Measurements from ENCODE around the gene MAN2A1.

The MAN2A1 gene

DNA sequence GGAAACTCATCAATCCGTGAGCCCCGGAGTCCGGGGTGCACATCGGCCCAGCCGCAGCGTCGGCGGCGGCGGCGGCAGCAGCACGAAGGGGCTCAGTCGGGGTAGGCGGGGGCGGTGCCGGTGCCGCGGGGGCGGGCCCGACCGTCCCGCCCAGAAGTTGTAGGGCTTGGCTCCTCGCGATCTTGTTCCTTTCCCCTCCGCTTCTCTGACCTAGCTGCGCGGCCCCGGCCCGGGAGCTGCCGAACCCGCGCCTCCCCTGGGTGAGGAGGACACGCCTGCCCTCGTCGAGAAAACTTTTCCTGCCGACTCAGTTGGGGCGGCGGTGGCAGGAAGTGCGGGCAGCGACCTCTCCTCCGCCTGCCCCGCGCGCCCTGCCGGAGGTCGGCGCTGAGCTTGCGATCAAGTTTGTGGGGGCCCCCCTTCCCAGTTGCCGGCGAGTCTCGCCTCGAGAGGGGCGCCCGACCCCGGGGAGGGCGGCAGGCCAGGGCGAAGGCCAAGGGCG lies at the start of gene MAN2A1:
Gene MAN2A1, plus strand, starts transcription at position 188 of the 502 bp plus-strand sequence. CDS start 491 bp downstream, outside the sequence.
- peak; percentile 83 for DNase-seq (ENCODE audit: low spot score)
- TF ChIP-seq, protein P1, sequence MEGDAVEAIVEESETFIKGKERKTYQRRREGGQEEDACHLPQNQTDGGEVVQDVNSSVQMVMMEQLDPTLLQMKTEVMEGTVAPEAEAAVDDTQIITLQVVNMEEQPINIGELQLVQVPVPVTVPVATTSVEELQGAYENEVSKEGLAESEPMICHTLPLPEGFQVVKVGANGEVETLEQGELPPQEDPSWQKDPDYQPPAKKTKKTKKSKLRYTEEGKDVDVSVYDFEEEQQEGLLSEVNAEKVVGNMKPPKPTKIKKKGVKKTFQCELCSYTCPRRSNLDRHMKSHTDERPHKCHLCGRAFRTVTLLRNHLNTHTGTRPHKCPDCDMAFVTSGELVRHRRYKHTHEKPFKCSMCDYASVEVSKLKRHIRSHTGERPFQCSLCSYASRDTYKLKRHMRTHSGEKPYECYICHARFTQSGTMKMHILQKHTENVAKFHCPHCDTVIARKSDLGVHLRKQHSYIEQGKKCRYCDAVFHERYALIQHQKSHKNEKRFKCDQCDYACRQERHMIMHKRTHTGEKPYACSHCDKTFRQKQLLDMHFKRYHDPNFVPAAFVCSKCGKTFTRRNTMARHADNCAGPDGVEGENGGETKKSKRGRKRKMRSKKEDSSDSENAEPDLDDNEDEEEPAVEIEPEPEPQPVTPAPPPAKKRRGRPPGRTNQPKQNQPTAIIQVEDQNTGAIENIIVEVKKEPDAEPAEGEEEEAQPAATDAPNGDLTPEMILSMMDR (IDR thresholded peaks at IDR 0.05; ENCODE audit: extremely low read depth, insufficient read depth, missing control alignments) = no peak
- in situ Hi-C loops (cut with MboI; ENCODE audit: low pct_unique_long_range_greater_than_20kb, low sequenced_read_pairs, unreplicated experiment) = loop anchor here (25.0 kb wide), 1 partner anchor 1002 kb away; no protein-coding TSS in a partner anchor

DNA sequence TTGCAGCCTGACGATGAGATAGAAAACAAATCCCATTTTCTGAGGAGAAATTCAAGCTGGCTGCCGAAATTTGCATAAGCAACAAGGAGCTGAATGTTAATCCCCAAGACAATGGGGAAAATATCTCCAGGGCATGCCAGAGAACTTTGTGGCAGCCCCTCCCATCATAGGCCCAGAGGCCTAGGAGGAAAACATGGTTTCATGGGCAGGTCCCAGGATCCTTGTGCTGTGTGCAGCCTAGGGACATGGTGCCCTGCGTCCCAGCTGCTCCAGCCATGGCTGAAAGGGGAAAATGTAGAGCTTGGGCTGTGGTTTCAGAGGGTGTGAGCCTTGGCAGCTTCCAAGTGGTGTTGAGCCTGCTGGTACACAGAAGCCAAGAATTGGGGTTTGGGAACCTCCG lies 48.8 kb upstream of the MAN2A1 start:
- DNase-seq (ENCODE audit: low spot score) = no peak
- in situ Hi-C loops (cut with MboI; ENCODE audit: low pct_unique_long_range_greater_than_20kb, low sequenced_read_pairs, unreplicated experiment) = no loop called here
- TF ChIP-seq, protein P1 (IDR thresholded peaks at IDR 0.05; ENCODE audit: extremely low read depth, insufficient read depth, missing control alignments) = no peak

DNA sequence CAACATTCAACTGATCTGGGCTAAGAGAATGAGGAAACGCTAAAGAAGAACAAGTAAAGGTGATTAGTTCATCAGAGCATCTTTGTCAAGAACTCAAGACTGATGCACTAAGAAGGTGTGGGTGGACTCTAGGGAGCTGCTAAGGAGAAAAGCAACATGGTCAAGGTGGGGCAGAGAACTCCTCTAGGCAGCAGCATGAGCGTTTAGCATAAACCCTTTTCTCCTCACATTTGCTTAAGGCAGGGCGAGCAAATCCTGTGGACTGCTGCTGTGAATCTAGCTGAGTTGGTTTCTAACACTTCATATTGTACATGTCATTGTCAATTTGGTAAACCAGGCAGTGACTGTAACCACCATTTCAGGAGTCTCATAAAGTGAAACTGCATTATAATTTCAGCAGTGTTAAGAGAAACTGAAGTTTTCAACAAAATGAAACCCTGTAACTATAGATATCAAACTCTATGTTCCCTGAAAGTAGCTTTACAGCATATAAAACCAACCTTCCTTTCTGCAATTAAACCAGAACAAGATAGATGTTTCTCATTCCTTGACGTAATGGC lies 45.9 kb upstream of the MAN2A1 start:
- TF ChIP-seq, protein P1 (IDR thresholded peaks at IDR 0.05; ENCODE audit: extremely low read depth, insufficient read depth, missing control alignments) = no peak
- in situ Hi-C loops (cut with MboI; ENCODE audit: low pct_unique_long_range_greater_than_20kb, low sequenced_read_pairs, unreplicated experiment) = no loop called here
- no peak for DNase-seq (ENCODE audit: low spot score)

DNA sequence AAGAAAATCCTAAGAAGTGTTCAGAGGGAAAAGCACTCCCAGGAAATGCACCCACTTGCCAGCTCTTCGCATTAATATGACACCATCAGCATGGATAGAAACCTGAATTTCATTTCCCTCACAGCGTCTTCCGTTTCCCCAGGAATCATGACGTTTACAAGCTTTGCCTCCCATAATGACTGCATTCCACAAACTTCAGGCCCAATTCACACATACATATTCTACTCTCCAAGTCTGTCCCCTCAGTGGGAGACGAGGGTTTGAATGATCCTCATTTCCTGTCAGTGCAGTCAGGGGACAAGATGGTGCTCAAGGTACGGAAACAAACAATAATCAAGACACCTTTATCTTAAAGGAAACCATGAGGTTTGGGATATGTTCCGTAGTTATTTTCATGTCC lies 44.9 kb upstream of the MAN2A1 start:
- in situ Hi-C loops (cut with MboI; ENCODE audit: low pct_unique_long_range_greater_than_20kb, low sequenced_read_pairs, unreplicated experiment) = no loop called here
- TF ChIP-seq, protein P1 (IDR thresholded peaks at IDR 0.05; ENCODE audit: extremely low read depth, insufficient read depth, missing control alignments) = no peak
- DNase-seq (ENCODE audit: low spot score) = no peak

DNA sequence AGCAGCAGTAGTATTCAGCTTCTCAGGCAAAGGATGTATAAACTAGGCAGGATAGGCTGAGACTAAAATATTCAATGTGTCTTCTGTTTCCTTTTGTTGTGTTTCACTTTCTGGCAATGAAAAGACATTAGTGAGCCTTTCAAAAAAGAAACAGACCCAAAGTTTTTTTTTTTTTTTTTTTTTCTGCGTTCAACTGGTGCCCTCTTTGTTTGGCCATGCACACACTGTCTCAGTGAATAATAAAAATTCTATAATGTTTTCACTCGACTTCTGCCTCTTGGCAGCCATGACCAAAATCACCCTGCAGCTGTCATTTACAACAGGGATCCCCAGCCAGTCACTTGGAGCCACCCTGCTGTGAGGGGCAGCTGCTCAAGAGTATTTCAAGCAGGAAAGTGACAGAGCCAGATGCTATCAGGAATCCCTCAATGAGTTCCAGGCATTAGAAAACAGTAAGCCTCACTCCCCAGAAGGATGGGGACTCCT lies 44.0 kb upstream of the MAN2A1 start:
- DNase-seq (ENCODE audit: low spot score) = no peak
- TF ChIP-seq, protein P1 (IDR thresholded peaks at IDR 0.05; ENCODE audit: extremely low read depth, insufficient read depth, missing control alignments) = no peak
- in situ Hi-C loops (cut with MboI; ENCODE audit: low pct_unique_long_range_greater_than_20kb, low sequenced_read_pairs, unreplicated experiment) = no loop called here

DNA sequence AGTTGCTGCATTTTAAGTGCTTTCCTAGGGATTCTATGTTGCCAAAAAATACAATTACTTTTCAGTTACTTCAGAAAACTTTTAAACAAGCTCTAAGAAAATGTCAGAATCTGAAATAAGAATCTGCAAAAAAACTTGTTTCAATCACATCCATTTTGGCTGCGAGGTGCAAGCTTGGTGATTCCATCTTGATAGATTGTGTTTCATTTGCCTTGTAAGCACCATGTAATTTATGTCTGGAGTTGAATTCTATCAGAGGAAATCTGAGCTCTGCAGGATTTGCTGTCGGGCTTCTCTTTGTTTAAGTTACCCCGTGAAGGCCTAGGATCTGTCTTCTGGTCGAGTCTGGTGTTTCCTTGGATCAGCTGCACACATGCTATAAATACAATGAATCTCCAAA lies 40.4 kb upstream of the MAN2A1 start:
- TF ChIP-seq, protein P1 (IDR thresholded peaks at IDR 0.05; ENCODE audit: extremely low read depth, insufficient read depth, missing control alignments) = no peak
- in situ Hi-C loops (cut with MboI; ENCODE audit: low pct_unique_long_range_greater_than_20kb, low sequenced_read_pairs, unreplicated experiment) = no loop called here
- DNase-seq (ENCODE audit: low spot score) = no peak
